Activated T-cell treated with anti-CD3 and anti-CD28 coated beads, Interleukin-2, amount 50 U/mL, for 48 hours (primary cell): ENCODE data around the gene FOXL3.
"Not testable (repeated sequence)": the region's sequence is repeated elsewhere in the genome, so short reads cannot be mapped to it uniquely, and the experiment has no call there.

Experiments
- DNase-seq, 2 experiments: peaks; one replicate each; pipeline ENCODE4 v3.0.0-alpha.2; 2020

FOXL3 gene

GRCh38 chr7:292226-292625 lies 2.3 kb downstream of the FOXL3 start:
- no peak for DNase-seq

DNA sequence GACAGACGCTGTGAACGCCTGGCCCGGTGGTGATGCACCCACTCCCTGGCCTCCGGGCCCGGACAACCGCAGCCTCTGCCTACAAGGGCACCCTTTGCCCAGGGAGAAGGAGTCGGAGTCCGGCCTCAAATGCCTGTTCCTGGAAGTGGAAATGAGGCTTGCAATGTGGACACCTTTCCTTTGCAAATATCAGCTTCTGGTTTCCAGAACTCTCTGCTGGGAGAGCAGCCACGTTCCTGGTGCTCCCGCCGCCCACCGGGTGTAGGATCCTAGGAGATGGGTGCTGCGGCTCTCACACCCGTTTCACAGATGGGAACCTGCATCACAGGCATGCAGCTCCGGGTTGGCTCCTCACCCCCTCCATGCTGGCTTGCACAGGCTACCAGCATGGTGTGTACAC lies 2.9 kb downstream of the FOXL3 start:
- no peak for DNase-seq

- no peak for DNase-seq
Measured at GRCh38 chr7:293681-294439, 3.9 kb downstream of the FOXL3 start.

DNA sequence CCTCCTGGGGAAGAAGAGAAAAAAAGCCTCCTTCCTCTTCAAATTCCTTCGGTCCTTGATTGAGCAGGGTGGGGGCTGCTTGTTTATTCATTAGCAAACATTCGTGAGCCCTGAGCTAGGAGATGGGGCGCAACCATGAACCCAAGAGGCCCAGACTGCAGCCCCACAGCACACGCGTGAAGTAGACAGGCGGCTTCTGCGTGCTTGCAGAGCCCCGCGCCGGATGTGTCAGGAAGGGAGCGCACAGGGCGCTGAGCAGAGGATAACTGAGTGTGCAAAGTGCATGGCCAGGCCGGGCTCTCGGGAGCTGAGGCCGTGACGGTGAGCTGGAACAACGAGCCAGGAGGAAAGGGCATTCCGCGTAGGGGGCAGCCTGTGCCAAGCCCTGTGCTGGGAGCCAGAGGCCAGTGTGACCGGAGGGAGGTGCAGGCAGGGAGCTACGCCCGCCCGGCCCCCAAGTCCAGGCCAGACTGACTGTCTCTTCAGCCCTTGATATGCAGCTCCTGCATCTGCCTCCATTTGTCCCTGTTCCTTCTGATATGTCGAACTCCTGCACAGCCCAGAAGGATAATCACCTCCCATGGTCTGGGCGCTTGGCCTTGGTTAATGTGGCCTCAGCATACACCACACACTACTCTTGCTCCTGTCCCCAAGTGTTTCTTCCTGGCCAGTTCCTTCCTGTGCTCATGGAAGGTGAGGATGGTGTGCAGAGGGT lies 4.6 kb downstream of the FOXL3 start:
- DNase-seq: no peak

GRCh38 chr7:295155-296154 lies 5.5 kb downstream of the FOXL3 start:
- DNase-seq: no peak

- DNase-seq: no peak
Measured at GRCh38 chr7:296373-296945, 6.5 kb downstream of the FOXL3 start.

DNA sequence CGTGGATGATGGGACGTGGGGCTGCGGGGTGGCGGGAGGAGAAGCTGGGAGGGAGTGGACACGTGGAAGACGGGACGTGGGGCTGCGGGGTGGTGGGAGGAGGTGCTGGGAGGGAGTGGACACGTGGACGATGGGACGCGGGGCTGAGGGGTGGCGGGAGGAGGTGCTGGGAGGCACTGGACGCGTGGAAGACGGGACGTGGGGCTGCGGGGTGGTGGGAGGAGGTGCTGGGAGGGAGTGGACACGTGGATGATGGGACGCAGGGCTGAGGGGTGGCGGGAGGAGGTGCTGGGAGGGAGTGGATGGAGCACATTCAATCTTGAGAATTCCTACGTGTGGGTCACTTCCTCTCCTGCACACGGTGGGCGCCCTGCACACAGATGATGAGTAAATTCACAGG lies 7.2 kb downstream of the FOXL3 start:
- not testable (repeated sequence) for DNase-seq

DNA sequence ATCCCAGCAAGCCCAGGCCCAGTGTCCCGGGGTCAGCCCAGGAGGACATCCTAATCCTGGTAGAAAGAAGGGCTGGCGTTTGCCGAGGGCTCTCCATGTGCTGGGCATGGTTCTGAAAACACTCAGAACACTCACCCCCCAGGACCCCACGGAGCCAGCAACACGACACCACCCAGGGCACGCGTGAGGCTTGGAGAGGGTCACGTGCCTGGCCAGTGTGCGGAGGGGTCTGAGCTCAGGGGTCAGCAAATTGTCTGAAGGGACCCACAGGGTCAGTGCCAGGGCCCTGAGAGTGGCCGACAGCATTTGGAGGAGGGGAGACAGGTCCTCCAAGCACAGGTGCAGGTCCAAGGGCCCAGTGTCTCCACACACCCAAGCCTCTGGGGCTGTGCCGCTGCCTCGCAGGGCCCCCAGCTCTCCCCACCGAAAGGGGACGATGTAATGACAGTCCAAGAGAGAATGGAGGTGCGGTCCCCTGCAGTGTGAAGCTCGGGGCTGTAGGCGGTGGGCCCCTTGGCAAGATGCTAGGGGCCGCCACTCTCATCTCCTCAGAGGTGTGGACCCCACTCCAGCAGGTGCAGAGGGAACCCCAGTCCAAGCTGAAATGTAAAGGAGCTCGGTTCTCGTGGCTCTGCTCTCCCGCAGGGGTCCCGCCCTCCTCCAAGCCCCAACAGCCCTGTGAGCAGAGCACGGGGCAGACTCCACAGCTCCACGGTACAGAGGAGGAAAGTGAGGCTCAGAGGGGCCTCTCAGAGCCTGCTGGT lies 7.8 kb downstream of the FOXL3 start:
- DNase-seq: no peak

GRCh38 chr7:298375-298702 lies 8.4 kb downstream of the FOXL3 start:
- DNase-seq: no peak

- DNase-seq: no peak
Measured at GRCh38 chr7:298743-299142, 8.8 kb downstream of the FOXL3 start.

DNA sequence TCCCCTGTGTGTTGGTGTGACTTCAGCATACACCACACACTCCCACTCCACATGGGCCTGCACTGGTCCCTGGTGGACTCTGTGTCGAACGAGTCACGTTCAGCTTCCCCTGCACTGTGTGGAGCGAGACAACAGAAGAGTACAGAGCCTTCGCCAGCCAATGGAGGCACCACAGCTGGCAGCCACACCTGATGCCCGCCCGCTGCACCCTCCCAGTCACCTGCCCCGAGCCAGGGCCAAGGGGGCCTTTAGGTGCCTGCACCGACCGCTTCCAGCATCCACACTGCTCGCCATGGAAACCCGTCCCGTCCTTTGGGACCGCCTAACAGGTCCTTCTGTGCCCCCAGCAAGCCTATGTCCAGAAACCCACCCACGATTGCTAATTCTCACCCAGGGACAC lies 9.2 kb downstream of the FOXL3 start:
- no peak for DNase-seq

GRCh38 chr7:299628-300027 lies 9.7 kb downstream of the FOXL3 start:
- no peak for DNase-seq

DNA sequence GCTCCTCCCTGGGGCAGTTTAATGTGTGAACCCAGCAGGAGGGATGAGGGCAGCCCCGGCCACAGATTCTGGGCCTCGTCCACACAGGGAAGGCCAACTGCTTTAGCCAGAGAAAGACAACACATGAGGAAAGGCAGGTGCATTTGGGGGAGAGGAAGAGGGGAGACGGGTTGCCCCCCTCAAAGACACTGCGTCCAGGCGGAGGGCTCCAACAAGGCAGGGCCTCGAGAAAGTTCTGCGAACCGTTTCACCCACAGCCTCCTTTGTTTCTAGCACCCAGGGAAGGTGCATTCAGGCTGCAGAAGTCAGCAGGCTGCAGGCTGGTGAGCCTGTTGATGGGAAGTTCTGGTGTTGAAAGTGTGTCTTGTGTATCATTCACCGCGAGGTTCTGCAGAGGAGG lies 10.1 kb downstream of the FOXL3 start:
- no peak for DNase-seq

DNA sequence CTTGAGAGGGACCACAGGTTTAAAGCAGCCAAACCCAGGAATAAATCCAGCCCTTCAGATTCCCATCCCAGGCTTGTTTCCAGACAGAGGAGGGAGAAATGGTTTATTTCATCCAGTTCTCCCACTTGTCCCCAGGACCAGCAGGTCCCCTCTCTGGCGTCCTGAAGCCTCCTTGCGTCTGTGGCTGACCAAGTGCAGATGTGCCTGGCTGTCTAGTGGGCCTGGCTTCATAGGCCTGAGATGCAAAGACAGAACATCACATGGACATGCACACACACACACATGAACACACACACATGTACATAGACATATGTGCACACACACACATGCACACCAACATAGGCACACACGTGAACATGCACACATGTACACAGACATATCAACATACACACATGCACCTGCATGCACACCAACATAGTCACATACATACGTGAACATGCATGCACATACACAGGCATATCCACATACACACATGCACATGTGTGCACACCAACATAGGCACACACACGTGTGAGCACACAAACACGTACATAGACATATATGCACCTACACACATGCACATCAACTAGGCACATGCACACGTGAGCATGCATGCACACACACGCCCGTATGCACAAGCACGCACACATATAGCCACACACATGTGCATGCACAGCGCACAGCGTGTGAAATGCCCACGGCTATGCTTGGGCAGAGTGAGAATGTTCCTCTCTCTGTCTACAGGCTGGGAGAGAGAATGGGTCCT lies 10.7 kb downstream of the FOXL3 start:
- no peak for DNase-seq

- DNase-seq: no peak
Measured at GRCh38 chr7:301291-302053, 11.5 kb downstream of the FOXL3 start.

- DNase-seq: no peak
Measured at GRCh38 chr7:302054-302992, 12.4 kb downstream of the FOXL3 start.

DNA sequence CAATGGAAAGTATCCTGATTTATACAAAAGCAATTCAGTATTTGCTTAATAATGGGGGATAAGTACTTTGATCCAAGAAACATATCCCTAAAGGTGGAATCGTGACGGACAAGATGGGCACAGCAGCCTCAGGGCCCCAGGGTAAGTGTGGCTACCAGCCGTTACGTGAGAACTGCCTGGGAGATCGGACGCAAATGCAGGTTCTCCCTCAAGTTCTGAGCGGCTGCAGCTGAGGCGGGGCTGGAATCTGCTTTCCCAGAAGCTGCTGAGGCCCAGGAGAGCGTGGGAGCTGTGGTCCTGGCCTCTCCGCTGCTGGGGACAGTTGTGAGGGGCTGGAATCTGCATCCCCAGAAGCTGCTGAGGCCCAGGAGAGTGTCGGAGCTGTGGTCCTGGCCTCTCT lies 13.5 kb downstream of the FOXL3 start:
- no peak for DNase-seq

DNA sequence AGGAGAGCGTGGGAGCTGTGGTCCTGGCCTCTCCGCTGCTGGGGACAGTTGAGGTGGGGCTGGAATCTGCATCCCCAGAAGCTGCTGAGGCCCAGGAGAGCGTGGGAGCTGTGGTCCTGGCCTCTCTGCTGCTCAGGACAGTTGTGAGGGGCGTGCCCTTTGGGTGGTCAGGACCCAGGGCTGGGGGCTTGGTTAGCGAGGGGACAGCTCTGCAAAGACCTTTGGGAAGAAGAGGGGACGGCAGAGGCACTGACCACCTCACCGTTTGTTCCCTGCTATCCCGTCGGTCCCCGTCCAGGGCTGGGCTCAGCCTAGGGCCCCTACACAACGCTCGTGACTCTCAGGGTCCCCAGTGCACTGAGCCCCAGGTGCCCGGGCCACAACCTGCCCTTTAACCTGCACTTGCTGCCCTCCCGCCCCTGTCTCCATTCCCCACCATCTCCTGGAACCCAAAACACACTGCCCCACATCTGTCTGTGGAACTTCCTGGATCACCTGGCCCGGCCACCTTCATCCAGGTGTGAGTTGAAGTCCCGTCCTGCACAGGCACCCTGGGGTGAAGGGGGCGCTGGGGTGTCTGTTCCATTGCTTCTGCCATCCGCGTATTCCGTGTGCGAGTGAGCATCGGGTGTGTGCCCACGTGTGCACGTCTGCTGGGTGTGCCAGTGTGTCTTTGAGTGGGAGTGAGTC lies 14.1 kb downstream of the FOXL3 start:
- no peak for DNase-seq
